Mammary epithelial cell (primary cell): ENCODE results near the gene NCKAP5.

Source experiments
- CTCF ChIP-seq, 2 donors: IDR thresholded peaks in 1 of 2; conservative IDR thresholded peaks in 1 of 2; 2 replicates each; pipeline ENCODE4 v1.5.1; 2011 to 2012; ENCODE audit warnings: inconsistent platforms in 2 of 2, low read length in 2 of 2, mild to moderate bottlenecking in 2 of 2, control low read depth in 1 of 2, low read depth in 1 of 2; ENCODE audit not compliant: insufficient read depth in 1 of 2; ENCODE audit errors: extremely low read depth in 1 of 2
- EZH2 ChIP-seq: IDR thresholded peaks from 2 replicates; pipeline ENCODE4 v1.6.1; 2012; ENCODE audit warnings: low read length, inconsistent platforms, borderline replicate concordance

DNA sequence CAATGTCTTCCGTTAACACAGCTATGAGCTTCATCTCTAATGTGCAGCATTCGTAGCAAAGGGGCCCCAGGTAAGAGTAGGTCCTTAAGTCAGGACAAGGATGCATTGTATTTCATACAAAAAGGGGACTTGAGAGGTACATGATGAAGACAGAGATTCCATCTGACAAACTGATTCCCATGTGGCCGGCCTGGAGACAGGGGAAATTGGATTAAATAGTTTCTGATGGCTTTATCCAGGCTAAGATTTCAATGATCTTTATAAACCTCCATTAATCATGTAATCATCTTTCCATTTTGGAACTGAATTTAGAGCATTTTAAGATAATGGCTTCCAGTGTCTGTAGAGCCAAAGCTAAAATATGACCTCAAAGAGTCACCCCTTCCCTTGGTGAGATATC is 111.3 kb downstream of the NCKAP5 start:
- TF ChIP-seq CTCF (conservative IDR thresholded peaks at IDR 0.05 in 1 of 2, IDR thresholded peaks at IDR 0.05 in 1 of 2; ENCODE audit: extremely low read depth in 1 of 2, insufficient read depth in 1 of 2, low read depth in 1 of 2, low read length in 2 of 2) (no peak), EZH2 (no peak)
